Prostate gland (tissue), 2 donors: ENCODE measurements around the gene LDLRAD4. TPM values are rescaled to one million over a fixed set of nuclear protein-coding genes. Genes with fewer than 3 reads are reported as not detected.

Experiments used
- DNase-seq: peaks from one replicate; pipeline ENCODE4 v3.0.0-alpha.2; 2019; ENCODE audit warnings: low spot score
- H3K27ac ChIP-seq, 2 donors: fragments of 200-600 bp; sonication (generic); 2 replicates each; pipeline ENCODE4 v1.5.1; 2017 to 2019
- H3K27me3 ChIP-seq: fragments of 200-600 bp; sonication (generic); replicated peaks from 2 replicates; pipeline ENCODE4 v1.5.1; 2019; ENCODE audit not compliant: insufficient read depth
- H3K36me3 ChIP-seq, 2 donors: fragments of 200-600 bp; sonication (generic); 1 replicate in 1 of 2; 2 replicates in 1 of 2; pipeline versions ENCODE4 v1.5.1 to v1.8.1; 2017 to 2019
- H3K4me1 ChIP-seq: fragments of 200-600 bp; sonication (generic); replicated peaks from 2 replicates; pipeline ENCODE4 v1.5.1; 2019
- H3K4me3 ChIP-seq, 2 donors: fragments of 200-600 bp; sonication (generic); 2 replicates each; pipeline ENCODE4 v1.5.1; 2017 to 2019
- H3K9me3 ChIP-seq: fragments of 200-600 bp; sonication (generic); 2 replicates; pipeline ENCODE4 v1.5.1; 2017
- POLR2A ChIP-seq: fragments of 450-650 bp; IDR thresholded peaks from one replicate; pipeline ENCODE4 v1.6.1; 2016; ENCODE audit warnings: antibody characterized with exemption, mild to moderate bottlenecking
- POLR2AphosphoS5 ChIP-seq: sonication (generic); formaldehyde crosslinking; IDR thresholded peaks from one replicate; pipeline ENCODE4 v1.6.1; 2017; ENCODE audit warnings: antibody characterized with exemption
- WGBS: methylation state at CpG from one replicate; pipeline ENCODE4 v1.1.5; 2018; 5-methylcytosine and 5-hydroxymethylcytosine counted together
- intact Hi-C: fragments of 100-400 bp; cut with DNase I; formaldehyde crosslinking; loops from one replicate; pipeline ENCODE4 v1.14.2; 2022
- total RNA-seq, 2 donors: library from RNA; depleted of rRNA; stranded (reverse); fragments of >200 nt; gene quantifications; one replicate each; pipeline ENCODE4 v1.1.0, GENCODE V29; 2016
- TF ChIP-seq, protein P1 (sequence below), 4 experiments: fragments of 200-600 bp in 2 of 4; fragments of 450-650 bp in 2 of 4; sonication (generic) in 2 of 4; IDR thresholded peaks; 1 replicate in 3 of 4; 2 replicates in 1 of 4; pipeline ENCODE4 v1.5.1; 2016 to 2019; ENCODE audit warnings: antibody characterized with exemption in 4 of 4, mild to moderate bottlenecking in 2 of 4, moderate library complexity in 2 of 4

LDLRAD4 gene
- total RNA-seq, 2 donors from 2014 or later: 59.9 to 107 TPM

GRCh38 chr18:13266218-13267100 is 47.9 kb downstream of the LDLRAD4 start:
- no peaks in the 10 kb centered on the region for H3K9me3 ChIP-seq
- H3K36me3 ChIP-seq: no peaks in the 10 kb centered on the region
- H3K27me3 ChIP-seq: no peaks in the 10 kb centered on the region
- TF ChIP-seq, protein P1, sequence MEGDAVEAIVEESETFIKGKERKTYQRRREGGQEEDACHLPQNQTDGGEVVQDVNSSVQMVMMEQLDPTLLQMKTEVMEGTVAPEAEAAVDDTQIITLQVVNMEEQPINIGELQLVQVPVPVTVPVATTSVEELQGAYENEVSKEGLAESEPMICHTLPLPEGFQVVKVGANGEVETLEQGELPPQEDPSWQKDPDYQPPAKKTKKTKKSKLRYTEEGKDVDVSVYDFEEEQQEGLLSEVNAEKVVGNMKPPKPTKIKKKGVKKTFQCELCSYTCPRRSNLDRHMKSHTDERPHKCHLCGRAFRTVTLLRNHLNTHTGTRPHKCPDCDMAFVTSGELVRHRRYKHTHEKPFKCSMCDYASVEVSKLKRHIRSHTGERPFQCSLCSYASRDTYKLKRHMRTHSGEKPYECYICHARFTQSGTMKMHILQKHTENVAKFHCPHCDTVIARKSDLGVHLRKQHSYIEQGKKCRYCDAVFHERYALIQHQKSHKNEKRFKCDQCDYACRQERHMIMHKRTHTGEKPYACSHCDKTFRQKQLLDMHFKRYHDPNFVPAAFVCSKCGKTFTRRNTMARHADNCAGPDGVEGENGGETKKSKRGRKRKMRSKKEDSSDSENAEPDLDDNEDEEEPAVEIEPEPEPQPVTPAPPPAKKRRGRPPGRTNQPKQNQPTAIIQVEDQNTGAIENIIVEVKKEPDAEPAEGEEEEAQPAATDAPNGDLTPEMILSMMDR (IDR thresholded peaks at IDR 0.05): no peak
- TF ChIP-seq POLR2AphosphoS5: no peak
- no peak for TF ChIP-seq POLR2A
- DNase-seq: no peak
- WGBS: 55% methylated on average over 23 of the region's 23 CpGs
- H3K27ac ChIP-seq: peak overlapping the region; percentile 5 to 29
- intact Hi-C loops: loop anchor here (2.0 to 10.0 kb wide), 6 partner anchors 42 to 358 kb away; partner anchors contain the start of gene CEP192
- H3K4me3 ChIP-seq: no peak overlapping the region
- H3K4me1 ChIP-seq: peaks cover 23% of the 10 kb centered on the region

- TF ChIP-seq, protein P1 (IDR thresholded peaks at IDR 0.05): no peak
- no peak for TF ChIP-seq POLR2A
- TF ChIP-seq POLR2AphosphoS5: no peak
- H3K27me3 ChIP-seq: no peaks in the 10 kb centered on the region
- peaks cover 23% of the 10 kb centered on the region for H3K4me1 ChIP-seq
- H3K27ac ChIP-seq: peak overlapping the region; percentile 40 to 51
- intact Hi-C loops: loop anchor here (2.0 to 10.0 kb wide), 6 partner anchors 43 to 357 kb away; partner anchors contain the start of gene CEP192
- no peak for DNase-seq
- H3K36me3 ChIP-seq: no peaks in the 10 kb centered on the region
- 43% methylated on average over 7 of the region's 7 CpGs for WGBS
- H3K9me3 ChIP-seq: no peaks in the 10 kb centered on the region
- no peak overlapping the region for H3K4me3 ChIP-seq
Observed at GRCh38 chr18:13267431-13267873, 48.9 kb downstream of the LDLRAD4 start.

GRCh38 chr18:13268158-13269012 is 49.8 kb downstream of the LDLRAD4 start:
- TF ChIP-seq POLR2A (no peak), POLR2AphosphoS5 (no peak)
- TF ChIP-seq, protein P1 (IDR thresholded peaks at IDR 0.05): no peak
- no peak overlapping the region for H3K4me3 ChIP-seq
- no peaks in the 10 kb centered on the region for H3K27me3 ChIP-seq
- intact Hi-C loops: loop anchor here (10.0 kb wide), 5 partner anchors 116 to 356 kb away; partner anchors contain the start of gene CEP192
- peak; percentile 55 for DNase-seq
- H3K27ac ChIP-seq: peak overlapping the region; percentile 40 to 51
- 14% methylated on average over 9 of the region's 9 CpGs for WGBS
- peaks cover 23% of the 10 kb centered on the region for H3K4me1 ChIP-seq
- no peaks in the 10 kb centered on the region for H3K9me3 ChIP-seq
- H3K36me3 ChIP-seq: no peaks in the 10 kb centered on the region

- H3K9me3 ChIP-seq: no peaks in the 10 kb centered on the region
- 9% methylated on average over 1 of the region's 1 CpG for WGBS
- DNase-seq: peak; percentile 32
- H3K4me1 ChIP-seq: peaks cover 23% of the 10 kb centered on the region
- H3K27ac ChIP-seq: peak overlapping the region; percentile 31 to 51
- TF ChIP-seq, protein P1 (IDR thresholded peaks at IDR 0.05): no peak
- TF ChIP-seq POLR2AphosphoS5 (peak; percentile 66), POLR2A (no peak)
- no peaks in the 10 kb centered on the region for H3K36me3 ChIP-seq
- H3K4me3 ChIP-seq: no peak overlapping the region
- H3K27me3 ChIP-seq: no peaks in the 10 kb centered on the region
- intact Hi-C loops: loop anchor here (10.0 kb wide), 5 partner anchors 116 to 356 kb away; partner anchors contain the start of gene CEP192
Observed at GRCh38 chr18:13269013-13269280, 50.4 kb downstream of the LDLRAD4 start.
